Smooth muscle cell (in vitro differentiated cells): Measurements from ENCODE around the gene AP2A2. TPM values are rescaled to one million over a fixed set of nuclear protein-coding genes. Genes with fewer than 3 reads are reported as not detected.

Experiments used
- DNase-seq: peaks from one replicate; lab custom pipeline; 2025; ENCODE audit not compliant: unreplicated experiment; lab: John Stamatoyannopoulos, UW
- H2AFZ ChIP-seq: fragments of 200-600 bp; sonication (generic); 2 replicates; pipeline ENCODE4 v1.6.0; 2016; ENCODE audit warnings: antibody characterized with exemption, low read depth, mild to moderate bottlenecking
- H3F3A ChIP-seq: fragments of 200-600 bp; sonication (generic); 2 replicates; pipeline ENCODE4 v1.6.0; 2017; ENCODE audit warnings: antibody characterized with exemption, low read depth
- H3K27ac ChIP-seq: fragments of 200-600 bp; sonication (generic); 2 replicates; pipeline ENCODE4 v1.5.1; 2016; ENCODE audit warnings: low read depth, mild to moderate bottlenecking
- H3K27me3 ChIP-seq: fragments of 200-600 bp; sonication (generic); 2 replicates; pipeline ENCODE4 v1.6.1; 2016; ENCODE audit warnings: low read depth, mild to moderate bottlenecking
- H3K36me3 ChIP-seq: fragments of 200-600 bp; sonication (generic); 2 replicates; pipeline ENCODE4 v1.5.1; 2016; ENCODE audit warnings: low read depth
- H3K4me1 ChIP-seq: fragments of 200-600 bp; sonication (generic); 2 replicates; pipeline ENCODE4 v1.5.1; 2016; ENCODE audit warnings: low read depth
- H3K4me2 ChIP-seq: fragments of 200-600 bp; sonication (generic); 2 replicates; pipeline ENCODE4 v1.6.0; 2016; ENCODE audit warnings: mild to moderate bottlenecking
- H3K4me3 ChIP-seq: fragments of 200-600 bp; sonication (generic); 2 replicates; pipeline ENCODE4 v1.5.1; 2016; ENCODE audit warnings: mild to moderate bottlenecking
- H3K79me2 ChIP-seq: fragments of 200-600 bp; sonication (generic); 2 replicates; pipeline ENCODE4 v1.6.0; 2016; ENCODE audit warnings: low read depth, mild to moderate bottlenecking
- H3K9ac ChIP-seq: fragments of 200-600 bp; sonication (generic); 2 replicates; pipeline ENCODE4 v1.6.0; 2016; ENCODE audit warnings: low read depth
- H3K9me3 ChIP-seq: fragments of 200-600 bp; sonication (generic); replicated peaks from 2 replicates; pipeline ENCODE4 v1.5.1; 2016; ENCODE audit warnings: low read depth
- H4K20me1 ChIP-seq: fragments of 200-600 bp; sonication (generic); 2 replicates; pipeline ENCODE4 v1.6.0; 2016; ENCODE audit warnings: low read depth
- WGBS: methylation state at CpG from one replicate; pipeline ENCODE4 v1.1.7; 2016; ENCODE audit warnings: low lambda C conversion rate; 5-methylcytosine and 5-hydroxymethylcytosine counted together
- polyA plus RNA-seq: library from polyadenylated mRNA; unstranded; fragments of >200 nt; fragmentation: Nextera tagmentation; extraction: Ambion mirVana; gene quantifications from 2 replicates; pipeline ENCODE4 v1.2.1, GENCODE V29; 2016
- total RNA-seq: library from RNA; depleted of rRNA; stranded (reverse); fragments of >200 nt; gene quantifications from 2 replicates; pipeline ENCODE4 v1.2.3, GENCODE V29; 2014
- TF ChIP-seq, protein P1 (sequence below): fragments of 200-600 bp; sonication (generic); IDR thresholded peaks from 2 replicates; pipeline ENCODE4 v1.5.1; 2017; ENCODE audit warnings: borderline replicate concordance, mild to moderate bottlenecking, antibody characterized with exemption; ENCODE audit not compliant: insufficient read depth, poor library complexity, severe bottlenecking

Gene AP2A2
- total and polyA plus RNA-seq, 2 experiments from 2014 or later: 25.1 to 35.8 TPM

DNA sequence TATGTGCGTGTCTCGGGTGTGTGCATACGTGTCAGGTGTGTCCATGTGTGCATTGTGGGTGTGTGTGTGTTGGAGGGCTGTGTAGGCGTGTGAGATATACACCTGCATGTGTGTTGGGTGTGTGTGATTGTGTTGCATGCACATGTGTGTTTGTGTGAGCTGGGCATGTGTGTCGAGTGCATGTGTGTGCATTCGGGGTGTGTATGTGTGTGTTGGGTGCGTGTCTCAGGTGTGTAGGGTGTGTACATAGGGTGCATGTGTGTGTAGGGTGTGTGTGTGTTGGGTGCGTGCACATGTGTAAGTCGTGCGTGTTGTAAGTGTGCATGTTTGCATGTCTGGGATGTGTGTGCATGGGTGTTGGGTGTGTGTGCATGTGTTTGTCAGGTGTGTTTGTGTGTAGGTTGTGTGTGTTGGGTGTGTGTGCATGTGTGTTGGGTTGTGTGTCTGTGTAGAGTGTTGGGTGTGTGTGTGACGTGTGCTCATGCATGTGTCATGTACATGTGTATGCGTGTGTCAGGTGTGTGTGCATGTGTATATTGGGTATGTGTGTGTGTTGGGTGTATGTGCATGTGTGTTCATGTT is 106.7 kb downstream of the AP2A2 start:
- Histone ChIP-seq H3F3A (no peaks in the 10 kb centered on the region), H3K36me3 (no peaks in the 10 kb centered on the region), H3K4me3 (no peak overlapping the region), H3K4me2 (no peak overlapping the region), H3K79me2 (no peaks in the 10 kb centered on the region), H3K9me3 (no peaks in the 10 kb centered on the region), H3K4me1 (no peaks in the 10 kb centered on the region), H3K9ac (no peak overlapping the region), H4K20me1 (no peaks in the 10 kb centered on the region), H3K27ac (no peak overlapping the region), H3K27me3 (no peaks in the 10 kb centered on the region), H2AFZ (no peak overlapping the region)
- DNase-seq: no peak
- TF ChIP-seq, protein P1, sequence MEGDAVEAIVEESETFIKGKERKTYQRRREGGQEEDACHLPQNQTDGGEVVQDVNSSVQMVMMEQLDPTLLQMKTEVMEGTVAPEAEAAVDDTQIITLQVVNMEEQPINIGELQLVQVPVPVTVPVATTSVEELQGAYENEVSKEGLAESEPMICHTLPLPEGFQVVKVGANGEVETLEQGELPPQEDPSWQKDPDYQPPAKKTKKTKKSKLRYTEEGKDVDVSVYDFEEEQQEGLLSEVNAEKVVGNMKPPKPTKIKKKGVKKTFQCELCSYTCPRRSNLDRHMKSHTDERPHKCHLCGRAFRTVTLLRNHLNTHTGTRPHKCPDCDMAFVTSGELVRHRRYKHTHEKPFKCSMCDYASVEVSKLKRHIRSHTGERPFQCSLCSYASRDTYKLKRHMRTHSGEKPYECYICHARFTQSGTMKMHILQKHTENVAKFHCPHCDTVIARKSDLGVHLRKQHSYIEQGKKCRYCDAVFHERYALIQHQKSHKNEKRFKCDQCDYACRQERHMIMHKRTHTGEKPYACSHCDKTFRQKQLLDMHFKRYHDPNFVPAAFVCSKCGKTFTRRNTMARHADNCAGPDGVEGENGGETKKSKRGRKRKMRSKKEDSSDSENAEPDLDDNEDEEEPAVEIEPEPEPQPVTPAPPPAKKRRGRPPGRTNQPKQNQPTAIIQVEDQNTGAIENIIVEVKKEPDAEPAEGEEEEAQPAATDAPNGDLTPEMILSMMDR: no peak
- 96% methylated on average over 12 of the region's 12 CpGs for WGBS

- H3K4me2 ChIP-seq: no peak overlapping the region
- no peak overlapping the region for H3K4me3 ChIP-seq
- no peaks in the 10 kb centered on the region for H3F3A ChIP-seq
- no peaks in the 10 kb centered on the region for H3K79me2 ChIP-seq
- H3K9me3 ChIP-seq: no peaks in the 10 kb centered on the region
- DNase-seq: no peak
- H3K9ac ChIP-seq: no peak overlapping the region
- H3K4me1 ChIP-seq: no peaks in the 10 kb centered on the region
- 94% methylated on average over 34 of the region's 38 CpGs for WGBS
- no peaks in the 10 kb centered on the region for H3K27me3 ChIP-seq
- TF ChIP-seq, protein P1: no peak
- H3K36me3 ChIP-seq: no peaks in the 10 kb centered on the region
- no peaks in the 10 kb centered on the region for H4K20me1 ChIP-seq
- no peak overlapping the region for H3K27ac ChIP-seq
- H2AFZ ChIP-seq: no peak overlapping the region
Observed at GRCh38 chr11:1033016-1033798, 107.5 kb downstream of the AP2A2 start.

DNA sequence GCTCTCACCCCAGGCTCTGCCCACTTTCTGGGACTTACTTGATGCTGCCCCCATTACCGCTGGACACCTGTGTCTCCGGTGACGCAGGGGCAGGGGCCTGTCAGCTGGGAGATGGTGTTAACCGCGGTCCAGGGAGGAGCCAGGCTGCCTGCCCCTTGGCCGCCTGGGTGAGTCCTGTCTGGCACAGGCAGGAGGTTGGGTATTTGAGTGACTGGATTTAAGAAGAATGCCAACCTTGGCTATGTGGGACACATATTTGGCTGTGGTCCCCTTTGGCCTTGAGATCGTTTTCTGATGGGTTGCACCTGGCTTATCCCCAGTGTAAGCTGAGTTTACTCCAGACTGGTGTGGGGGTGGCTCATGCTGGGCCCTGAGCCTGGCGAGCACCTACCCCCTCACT is 108.3 kb downstream of the AP2A2 start:
- Histone ChIP-seq H3F3A (no peaks in the 10 kb centered on the region), H3K27ac (no peak overlapping the region), H3K36me3 (no peaks in the 10 kb centered on the region), H2AFZ (no peak overlapping the region), H4K20me1 (no peaks in the 10 kb centered on the region), H3K27me3 (no peaks in the 10 kb centered on the region), H3K4me1 (no peaks in the 10 kb centered on the region), H3K4me3 (no peak overlapping the region), H3K4me2 (no peak overlapping the region), H3K9me3 (no peaks in the 10 kb centered on the region), H3K9ac (no peak overlapping the region), H3K79me2 (no peaks in the 10 kb centered on the region)
- TF ChIP-seq, protein P1: no peak
- DNase-seq: no peak
- 94% methylated on average over 8 of the region's 8 CpGs for WGBS
